K562 (cell line): ENCODE measurements around the gene SPAM1. TPM values are rescaled to one million over a fixed set of nuclear protein-coding genes. Genes with fewer than 3 reads are reported as not detected.

Experiments used
- ERF ChIP-seq: fragments of 450-650 bp; formaldehyde crosslinking; IDR thresholded peaks from 2 replicates; pipeline ENCODE4 v1.4.0; 2020; ENCODE audit warnings: mild to moderate bottlenecking, mixed read lengths
- HNRNPUL1 ChIP-seq: fragments of 200-400 bp; formaldehyde crosslinking; IDR thresholded peaks from 2 replicates; pipeline ENCODE4 v1.6.1; 2017; ENCODE audit warnings: low read length
- L3MBTL2 ChIP-seq: fragments of 450-650 bp; IDR thresholded peaks from 2 replicates; pipeline ENCODE4 v1.6.1; 2016; ENCODE audit warnings: mild to moderate bottlenecking, moderate library complexity
- OTX1 ChIP-seq: fragments of 450-650 bp; formaldehyde crosslinking; IDR thresholded peaks from 2 replicates; pipeline ENCODE4 v1.4.0; 2022; ENCODE audit warnings: mild to moderate bottlenecking
- SFPQ ChIP-seq: fragments of 200-400 bp; formaldehyde crosslinking; IDR thresholded peaks from 2 replicates; pipeline ENCODE4 v1.6.1; 2017; ENCODE audit warnings: mild to moderate bottlenecking, low read depth, low read length, moderate library complexity
- SMC3 ChIP-seq: conservative IDR thresholded peaks from 2 replicates; pipeline ENCODE4 v1.6.1; 2011; ENCODE audit warnings: low read depth, low read length, improper control_type of control experiment; ENCODE audit not compliant: insufficient read depth
- ZMIZ1 ChIP-seq, 2 experiments: fragments of 150-350 bp in 1 of 2; IDR thresholded peaks; 2 replicates each; pipeline ENCODE4 v1.6.1; 2012 to 2016; ENCODE audit warnings: low read depth in 2 of 2, low read length in 2 of 2, mild to moderate bottlenecking in 1 of 2, moderate library complexity in 1 of 2
- polyA plus RNA-seq, 8 experiments: library from polyadenylated mRNA; depleted of rRNA in 4 of 8; stranded (reverse) in 5 of 8; unstranded in 3 of 8; fragments of >200 nt; fragmentation: Nextera tagmentation in 2 of 8; fragmentation: Illumina TruSeq in 1 of 8; extraction: Ambion mirVana in 2 of 8; extraction: Trizol in 1 of 8; gene quantifications; 2 replicates each; pipeline versions ENCODE4 v1.2.1 to v1.2.3, GENCODE V29; 2011 to 2014; ENCODE audit warnings: inconsistent platforms in 1 of 8, missing spikeins in 1 of 8
- total RNA-seq, 7 experiments: library from RNA; depleted of rRNA in 6 of 7; stranded (reverse); fragments of >200 nt in 6 of 7; fragmentation: Illumina TruSeq in 2 of 7; extraction: Trizol in 2 of 7; gene quantifications; 2 replicates each; pipeline versions ENCODE4 v1.2.1 to v1.2.3, GENCODE V29; 2011 to 2021; ENCODE audit warnings: low replicate concordance in 1 of 7
- TF ChIP-seq, protein P1 (sequence below): fragments of 250-450 bp; sonication (Bioruptor Pico); IDR thresholded peaks from 2 replicates; pipeline ENCODE4 v1.8.0; 2021; ENCODE audit warnings: moderate library complexity, mild to moderate bottlenecking, inconsistent platforms
- TF ChIP-seq, protein P2 (sequence below): fragments of 250-450 bp; sonication (Bioruptor Pico); IDR thresholded peaks from 2 replicates; pipeline ENCODE4 v1.8.0; 2021; ENCODE audit warnings: mild to moderate bottlenecking, moderate library complexity
- TF ChIP-seq, protein P3 (sequence below): fragments of 200-800 bp; sonication (Bioruptor generic); IDR thresholded peaks from 2 replicates; pipeline ENCODE4 v1.6.1; 2016; ENCODE audit warnings: missing genetic modification characterization, missing compliant biosample characterization

SPAM1 gene
- total and polyA plus RNA-seq, 9 of the 15 experiments (the other 6 are each of a cell fraction or from before 2014, with no cell fraction given) = not detected

- TF ChIP-seq, protein P1, sequence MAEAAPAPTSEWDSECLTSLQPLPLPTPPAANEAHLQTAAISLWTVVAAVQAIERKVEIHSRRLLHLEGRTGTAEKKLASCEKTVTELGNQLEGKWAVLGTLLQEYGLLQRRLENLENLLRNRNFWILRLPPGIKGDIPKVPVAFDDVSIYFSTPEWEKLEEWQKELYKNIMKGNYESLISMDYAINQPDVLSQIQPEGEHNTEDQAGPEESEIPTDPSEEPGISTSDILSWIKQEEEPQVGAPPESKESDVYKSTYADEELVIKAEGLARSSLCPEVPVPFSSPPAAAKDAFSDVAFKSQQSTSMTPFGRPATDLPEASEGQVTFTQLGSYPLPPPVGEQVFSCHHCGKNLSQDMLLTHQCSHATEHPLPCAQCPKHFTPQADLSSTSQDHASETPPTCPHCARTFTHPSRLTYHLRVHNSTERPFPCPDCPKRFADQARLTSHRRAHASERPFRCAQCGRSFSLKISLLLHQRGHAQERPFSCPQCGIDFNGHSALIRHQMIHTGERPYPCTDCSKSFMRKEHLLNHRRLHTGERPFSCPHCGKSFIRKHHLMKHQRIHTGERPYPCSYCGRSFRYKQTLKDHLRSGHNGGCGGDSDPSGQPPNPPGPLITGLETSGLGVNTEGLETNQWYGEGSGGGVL = no peak
- TF ChIP-seq L3MBTL2 (no peak), HNRNPUL1 (no peak), OTX1 (CRISPR knock-in tag) (peak; percentile 98), ZMIZ1 (IDR thresholded peaks at IDR 0.05; ENCODE audit: low read depth in 2 of 2, low read length in 2 of 2) (no peak), SFPQ (no peak), ERF (CRISPR knock-in tag) (peak; percentile 99), SMC3 (no peak)
- TF ChIP-seq, protein P2, sequence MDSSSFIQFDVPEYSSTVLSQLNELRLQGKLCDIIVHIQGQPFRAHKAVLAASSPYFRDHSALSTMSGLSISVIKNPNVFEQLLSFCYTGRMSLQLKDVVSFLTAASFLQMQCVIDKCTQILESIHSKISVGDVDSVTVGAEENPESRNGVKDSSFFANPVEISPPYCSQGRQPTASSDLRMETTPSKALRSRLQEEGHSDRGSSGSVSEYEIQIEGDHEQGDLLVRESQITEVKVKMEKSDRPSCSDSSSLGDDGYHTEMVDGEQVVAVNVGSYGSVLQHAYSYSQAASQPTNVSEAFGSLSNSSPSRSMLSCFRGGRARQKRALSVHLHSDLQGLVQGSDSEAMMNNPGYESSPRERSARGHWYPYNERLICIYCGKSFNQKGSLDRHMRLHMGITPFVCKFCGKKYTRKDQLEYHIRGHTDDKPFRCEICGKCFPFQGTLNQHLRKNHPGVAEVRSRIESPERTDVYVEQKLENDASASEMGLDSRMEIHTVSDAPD (CRISPR knock-in tag) = no peak
- TF ChIP-seq, protein P3, sequence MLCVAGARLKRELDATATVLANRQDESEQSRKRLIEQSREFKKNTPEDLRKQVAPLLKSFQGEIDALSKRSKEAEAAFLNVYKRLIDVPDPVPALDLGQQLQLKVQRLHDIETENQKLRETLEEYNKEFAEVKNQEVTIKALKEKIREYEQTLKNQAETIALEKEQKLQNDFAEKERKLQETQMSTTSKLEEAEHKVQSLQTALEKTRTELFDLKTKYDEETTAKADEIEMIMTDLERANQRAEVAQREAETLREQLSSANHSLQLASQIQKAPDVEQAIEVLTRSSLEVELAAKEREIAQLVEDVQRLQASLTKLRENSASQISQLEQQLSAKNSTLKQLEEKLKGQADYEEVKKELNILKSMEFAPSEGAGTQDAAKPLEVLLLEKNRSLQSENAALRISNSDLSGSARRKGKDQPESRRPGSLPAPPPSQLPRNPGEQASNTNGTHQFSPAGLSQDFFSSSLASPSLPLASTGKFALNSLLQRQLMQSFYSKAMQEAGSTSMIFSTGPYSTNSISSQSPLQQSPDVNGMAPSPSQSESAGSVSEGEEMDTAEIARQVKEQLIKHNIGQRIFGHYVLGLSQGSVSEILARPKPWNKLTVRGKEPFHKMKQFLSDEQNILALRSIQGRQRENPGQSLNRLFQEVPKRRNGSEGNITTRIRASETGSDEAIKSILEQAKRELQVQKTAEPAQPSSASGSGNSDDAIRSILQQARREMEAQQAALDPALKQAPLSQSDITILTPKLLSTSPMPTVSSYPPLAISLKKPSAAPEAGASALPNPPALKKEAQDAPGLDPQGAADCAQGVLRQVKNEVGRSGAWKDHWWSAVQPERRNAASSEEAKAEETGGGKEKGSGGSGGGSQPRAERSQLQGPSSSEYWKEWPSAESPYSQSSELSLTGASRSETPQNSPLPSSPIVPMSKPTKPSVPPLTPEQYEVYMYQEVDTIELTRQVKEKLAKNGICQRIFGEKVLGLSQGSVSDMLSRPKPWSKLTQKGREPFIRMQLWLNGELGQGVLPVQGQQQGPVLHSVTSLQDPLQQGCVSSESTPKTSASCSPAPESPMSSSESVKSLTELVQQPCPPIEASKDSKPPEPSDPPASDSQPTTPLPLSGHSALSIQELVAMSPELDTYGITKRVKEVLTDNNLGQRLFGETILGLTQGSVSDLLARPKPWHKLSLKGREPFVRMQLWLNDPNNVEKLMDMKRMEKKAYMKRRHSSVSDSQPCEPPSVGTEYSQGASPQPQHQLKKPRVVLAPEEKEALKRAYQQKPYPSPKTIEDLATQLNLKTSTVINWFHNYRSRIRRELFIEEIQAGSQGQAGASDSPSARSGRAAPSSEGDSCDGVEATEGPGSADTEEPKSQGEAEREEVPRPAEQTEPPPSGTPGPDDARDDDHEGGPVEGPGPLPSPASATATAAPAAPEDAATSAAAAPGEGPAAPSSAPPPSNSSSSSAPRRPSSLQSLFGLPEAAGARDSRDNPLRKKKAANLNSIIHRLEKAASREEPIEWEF (CRISPR knock-in tag) = peak; percentile 77
Observed at GRCh38 chr7:123992913-123993518, 68.0 kb downstream of the SPAM1 start (continued).
